HTR-8/SVneo (cell line): ENCODE measurements around the gene ADAMTS6.
A peak's percentile ranks its signal among the peaks of the same experiment; 100 is the strongest.

Experiments
- DNase-seq: peaks from one replicate; pipeline ENCODE4 v3.0.0; 2011; ENCODE audit warnings: low spot score, mixed read lengths; ENCODE audit not compliant: insufficient read length
- FAIRE-seq: peaks from 2 replicates; lab custom pipeline; 2011; peaks lifted over from hg19 to GRCh38; lab: Jason Lieb, UNC

Gene ADAMTS6

GRCh38 chr5:65474130-65474711 is 7.5 kb downstream of the ADAMTS6 start:
- DNase-seq (no peak), FAIRE-seq (no peak)

DNA sequence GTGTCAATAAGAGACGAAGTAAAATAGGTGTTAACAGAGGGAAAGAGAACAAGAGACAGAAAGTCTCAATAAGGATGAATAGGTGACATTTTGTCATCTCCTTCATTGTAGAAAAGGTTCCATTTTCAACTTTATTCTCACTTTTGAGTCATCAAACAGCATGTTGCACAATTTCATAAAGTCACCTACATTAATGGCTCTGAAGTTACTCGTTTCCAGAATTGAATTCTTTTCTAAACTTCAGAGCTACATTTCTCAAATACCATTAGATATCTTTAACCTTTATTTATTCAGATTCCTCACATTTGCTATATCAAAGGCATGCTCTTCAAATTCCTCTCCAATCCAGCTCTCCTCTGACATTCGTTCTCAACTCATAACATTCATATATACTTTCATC is 13.1 kb downstream of the ADAMTS6 start:
- no peak for FAIRE-seq
- no peak for DNase-seq

GRCh38 chr5:65462139-65462705 is 19.5 kb downstream of the ADAMTS6 start:
- DNase-seq (no peak), FAIRE-seq (no peak)

- DNase-seq (no peak), FAIRE-seq (no peak)
Measured at GRCh38 chr5:65461490-65461889, 20.2 kb downstream of the ADAMTS6 start.

- no peak for DNase-seq
- FAIRE-seq, result no peak
Measured at GRCh38 chr5:65459995-65460394, 21.7 kb downstream of the ADAMTS6 start.

DNA sequence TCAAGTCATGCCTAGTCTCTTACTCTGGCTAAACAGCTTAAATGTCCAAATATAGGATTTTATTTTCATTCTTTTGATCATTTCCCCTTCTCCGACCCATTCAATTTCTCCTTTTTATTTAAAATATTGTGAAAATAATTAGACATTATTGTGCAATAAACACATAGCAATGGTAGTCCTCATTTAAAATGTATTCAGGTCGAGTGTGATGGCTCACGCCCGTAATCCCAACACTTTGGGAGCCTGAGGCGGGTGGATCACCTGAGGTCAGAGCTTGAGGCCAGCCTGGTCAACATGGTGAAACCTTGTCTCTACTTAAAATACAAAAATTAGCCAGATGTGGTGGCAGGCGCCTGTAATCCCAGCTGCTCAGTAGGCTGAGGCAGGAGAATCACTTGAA is 26.7 kb downstream of the ADAMTS6 start:
- FAIRE-seq (no peak), DNase-seq (no peak)

DNA sequence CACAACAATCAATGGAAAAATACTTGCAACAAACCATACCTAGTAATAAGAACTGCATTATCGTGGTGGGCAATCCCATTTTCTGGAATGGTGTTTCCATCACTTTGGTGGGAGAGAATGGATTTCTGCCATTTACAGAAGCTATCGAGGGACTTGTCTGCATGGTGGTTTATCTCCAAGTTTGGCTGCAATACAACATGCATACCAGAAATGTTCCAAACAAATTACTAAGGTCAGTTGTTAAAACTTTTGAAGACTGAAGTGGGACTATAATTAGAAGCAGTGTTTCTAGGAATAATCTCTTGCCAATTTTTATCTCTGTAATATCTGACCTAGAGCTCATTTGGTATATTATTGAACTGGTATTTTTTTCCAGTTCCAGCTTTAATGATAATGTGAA is 30.3 kb downstream of the ADAMTS6 start:
- FAIRE-seq (no peak), DNase-seq (no peak)

DNA sequence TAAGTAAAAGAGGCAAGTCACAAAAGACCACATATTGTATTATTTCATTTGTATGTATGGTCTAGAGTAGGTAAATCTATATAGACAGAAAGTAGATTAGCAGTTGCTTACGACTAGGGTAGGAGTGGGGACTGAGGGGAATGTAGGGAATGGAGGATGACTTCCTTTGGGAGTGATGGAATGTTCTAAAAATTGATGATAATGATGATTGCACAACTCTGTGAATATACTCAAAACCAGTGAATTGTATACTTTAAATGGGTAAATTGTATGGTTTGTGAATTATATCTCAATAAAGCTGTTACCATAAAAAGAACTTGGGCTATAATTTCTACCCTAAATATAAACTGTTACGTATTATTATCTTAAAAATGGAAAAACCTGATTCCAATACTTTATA is 35.0 kb downstream of the ADAMTS6 start:
- FAIRE-seq (no peak), DNase-seq (no peak)

GRCh38 chr5:65441800-65442199 is 39.9 kb downstream of the ADAMTS6 start:
- FAIRE-seq (no peak), DNase-seq (no peak)

GRCh38 chr5:65440456-65440855 is 41.3 kb downstream of the ADAMTS6 start:
- DNase-seq, result no peak

GRCh38 chr5:65434122-65434521 is 47.6 kb downstream of the ADAMTS6 start:
- DNase-seq, result no peak
- FAIRE-seq, result no peak

More at GRCh38 chr5:65440456-65440855, 41.3 kb downstream of the ADAMTS6 start:
- no peak for FAIRE-seq

- no peak for FAIRE-seq
- DNase-seq, result no peak
Measured at GRCh38 chr5:65426656-65427055, 55.1 kb downstream of the ADAMTS6 start.

GRCh38 chr5:65423623-65424022 is 58.1 kb downstream of the ADAMTS6 start:
- DNase-seq, result no peak
- no peak for FAIRE-seq

GRCh38 chr5:65418661-65419060 is 63.1 kb downstream of the ADAMTS6 start:
- FAIRE-seq, result peak; percentile 4
- DNase-seq, result no peak

DNA sequence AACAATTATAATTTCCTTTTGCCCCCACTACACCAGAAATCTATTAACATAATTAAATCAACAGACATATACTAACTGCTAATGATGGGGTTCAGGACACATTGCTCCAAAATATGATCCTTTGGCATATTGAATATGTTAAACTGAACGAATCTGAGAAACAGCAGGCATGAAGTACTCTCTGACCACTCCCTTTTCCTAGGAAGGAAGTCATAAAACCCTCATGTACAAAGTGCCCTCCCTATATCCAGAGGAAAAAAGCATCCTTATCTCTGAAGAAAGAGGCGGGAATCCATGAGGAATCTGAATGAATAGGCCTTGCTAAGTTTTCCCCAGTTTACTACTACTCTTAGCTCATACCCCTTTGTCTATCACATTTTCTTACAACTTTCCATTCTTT is 67.9 kb downstream of the ADAMTS6 start:
- DNase-seq (peak; percentile 1), FAIRE-seq (no peak)

DNA sequence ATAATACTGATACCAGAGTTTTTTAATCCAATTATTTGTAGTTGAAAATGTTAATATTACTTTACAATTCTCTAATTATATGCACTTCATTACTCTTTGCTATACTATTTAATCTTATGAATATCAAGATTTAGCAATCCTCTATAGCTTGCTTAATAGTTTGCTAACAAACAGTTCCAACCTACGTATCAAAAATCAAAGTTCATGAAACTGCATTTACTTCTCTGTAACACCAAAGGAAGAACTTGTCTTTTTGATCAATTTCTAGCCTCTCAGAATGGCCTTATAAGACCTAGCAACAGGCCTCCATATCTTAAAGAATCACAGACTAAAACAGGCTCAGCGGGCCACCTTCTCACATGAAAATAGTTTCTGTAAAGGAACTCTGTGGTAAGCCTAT is 68.9 kb downstream of the ADAMTS6 start:
- FAIRE-seq (no peak), DNase-seq (no peak)

DNA sequence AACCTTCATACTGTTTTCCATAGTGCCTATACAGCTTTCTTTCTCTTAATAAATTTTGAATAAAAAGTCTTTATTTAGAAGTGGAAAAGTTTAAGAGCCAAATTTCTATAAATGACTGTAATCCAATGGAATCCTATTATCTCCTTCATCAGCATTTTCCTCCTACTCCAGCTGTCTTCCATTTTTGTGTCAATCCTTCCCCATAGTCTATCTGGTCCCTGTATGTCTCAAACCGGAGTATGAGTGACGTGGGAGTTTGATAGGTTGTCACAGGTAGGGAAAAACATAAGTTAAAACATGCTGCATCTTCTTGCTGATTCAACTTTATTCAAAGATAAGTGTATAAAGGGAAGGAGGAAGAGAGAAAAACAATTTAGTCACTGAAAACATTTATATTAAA is 70.4 kb downstream of the ADAMTS6 start:
- DNase-seq (no peak), FAIRE-seq (no peak)

DNA sequence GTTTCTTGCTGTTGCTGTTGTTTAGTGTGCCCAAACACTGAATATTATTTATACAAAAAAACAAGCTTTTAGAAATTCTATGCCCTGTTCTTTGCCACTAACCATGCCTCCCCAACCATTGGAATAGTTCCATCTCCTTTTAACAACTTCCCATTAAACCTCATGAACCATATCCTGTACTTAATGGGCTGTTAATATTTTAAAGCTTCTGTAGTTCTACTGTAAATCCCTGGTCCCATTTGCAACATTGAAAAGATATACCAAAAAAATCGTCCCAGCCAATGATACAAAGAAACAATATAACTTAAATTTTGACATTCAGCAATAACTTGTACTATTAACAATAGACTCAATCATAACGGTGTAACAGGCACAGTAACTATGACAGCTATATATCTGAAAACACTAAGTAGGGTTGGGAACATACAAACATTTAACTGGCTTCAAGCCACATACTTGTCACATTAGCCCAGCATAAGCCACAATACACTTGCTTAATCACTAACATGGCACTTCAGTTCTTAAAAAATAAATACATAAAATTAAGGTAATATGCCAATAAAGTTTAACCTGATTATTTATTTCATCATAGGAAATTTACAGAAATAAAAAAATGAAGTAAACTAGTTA is 86.1 kb downstream of the ADAMTS6 start:
- no peak for FAIRE-seq
- DNase-seq, result no peak

DNA sequence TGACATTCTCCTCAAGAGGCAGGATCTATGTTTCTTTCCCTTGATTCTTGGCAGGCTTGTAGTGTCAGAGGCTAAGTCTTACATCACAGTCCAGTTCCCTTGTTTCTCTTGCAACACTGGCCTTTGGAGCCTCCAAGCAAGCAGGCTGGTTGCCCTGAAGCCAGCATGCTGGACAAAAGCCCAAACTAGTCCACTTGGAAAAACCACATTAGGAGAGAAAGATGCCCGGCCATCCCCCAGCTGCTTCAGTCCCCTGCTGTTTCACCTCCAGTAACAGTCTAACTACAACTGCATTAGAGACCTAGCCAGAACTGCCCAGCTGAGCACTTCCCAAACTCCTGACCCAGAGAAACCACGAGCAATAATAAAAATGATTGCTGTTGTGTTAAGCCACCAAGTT is 87.6 kb downstream of the ADAMTS6 start:
- DNase-seq (peak; percentile 26), FAIRE-seq (no peak)

- FAIRE-seq, result no peak
- no peak for DNase-seq
Measured at GRCh38 chr5:65391591-65391990, 90.1 kb downstream of the ADAMTS6 start.

- DNase-seq (no peak), FAIRE-seq (no peak)
Measured at GRCh38 chr5:65390208-65390607, 91.5 kb downstream of the ADAMTS6 start.

DNA sequence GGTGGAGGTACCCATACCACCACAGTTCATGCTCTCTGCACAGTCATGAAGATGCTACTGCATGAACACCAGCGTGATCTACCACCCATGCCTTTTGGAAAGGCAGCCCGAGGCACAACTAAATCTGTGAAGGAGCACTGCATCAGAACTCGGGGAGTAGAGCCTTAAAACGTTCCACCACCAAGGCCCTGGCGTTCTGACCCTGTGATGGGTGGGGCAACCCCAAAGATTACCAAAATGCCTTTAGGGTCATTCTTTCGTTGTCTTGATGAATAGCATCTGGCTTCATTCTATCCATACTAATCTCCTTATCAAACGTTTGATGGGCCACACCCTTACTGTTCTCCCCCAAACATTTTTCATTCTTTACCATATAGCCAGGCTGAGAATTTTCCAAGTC is 97.9 kb downstream of the ADAMTS6 start:
- DNase-seq (no peak), FAIRE-seq (no peak)
